CD4-positive, alpha-beta T cell treated with Interleukin-21 for 1 hour (primary cell): Measurements from ENCODE around the gene GPS1.

ENCODE experiments used
- DNase-seq: peaks from one replicate; pipeline ENCODE4 v3.0.0-alpha.2; 2020

Gene GPS1

DNA sequence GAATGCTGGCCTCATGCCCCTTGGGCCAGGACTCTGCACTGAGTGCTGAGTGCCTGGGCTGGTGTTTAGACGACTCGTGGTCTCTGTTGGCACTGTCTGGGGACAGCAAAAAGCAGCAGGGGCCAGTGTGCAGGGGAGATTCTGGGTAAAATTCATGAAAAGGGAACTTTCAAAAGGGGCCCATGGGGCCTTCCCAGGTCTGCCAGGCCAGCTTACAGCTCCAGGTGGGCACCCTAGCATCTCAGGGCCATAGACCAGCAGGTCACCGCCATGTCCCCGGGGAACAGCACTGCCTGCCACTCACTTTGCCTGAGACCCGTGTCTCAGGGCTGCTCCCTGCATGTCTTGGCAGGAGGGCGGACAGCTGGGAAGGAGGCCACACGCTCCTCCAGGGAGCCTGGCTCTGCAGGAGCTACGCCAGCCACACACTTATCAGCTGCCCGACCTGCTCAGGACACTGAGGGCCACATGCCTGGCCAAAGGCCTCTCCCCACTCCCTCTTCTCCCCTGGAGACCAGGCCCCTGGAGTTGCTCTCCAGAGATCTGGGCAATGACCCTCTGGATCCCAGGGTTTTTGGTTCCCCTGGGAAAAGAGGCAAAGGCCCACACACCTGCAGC is 55.1 kb downstream of the GPS1 start:
- no peak for DNase-seq
